Stimulated activated naive CD4-positive, alpha-beta T cell (primary cell): ENCODE data around the gene VAMP5.
"Not testable (repeated sequence)": the region's sequence is repeated elsewhere in the genome, so short reads cannot be mapped to it uniquely, and the experiment has no call there.

Experiments
- DNase-seq, 6 experiments: peaks; one replicate each; lab custom pipeline; 2025; lab: John Stamatoyannopoulos, UW

VAMP5 gene

GRCh38 chr2:85600951-85601770 lies 16.9 kb downstream of the VAMP5 start:
- peak in 1 of 6 experiments; percentile 12 for DNase-seq

GRCh38 chr2:85601771-85602475 lies 17.7 kb downstream of the VAMP5 start:
- peak in 1 of 6 experiments; percentile 38 for DNase-seq

- peak; percentile 62 to 80 (median 74) for DNase-seq
Measured at GRCh38 chr2:85602476-85603234, 18.4 kb downstream of the VAMP5 start, which contains the start of gene TMEM150A. TMEM150A (minus strand) TSS chr2:85602698; CDS start chr2:85601948, 750 bp downstream.

DNA sequence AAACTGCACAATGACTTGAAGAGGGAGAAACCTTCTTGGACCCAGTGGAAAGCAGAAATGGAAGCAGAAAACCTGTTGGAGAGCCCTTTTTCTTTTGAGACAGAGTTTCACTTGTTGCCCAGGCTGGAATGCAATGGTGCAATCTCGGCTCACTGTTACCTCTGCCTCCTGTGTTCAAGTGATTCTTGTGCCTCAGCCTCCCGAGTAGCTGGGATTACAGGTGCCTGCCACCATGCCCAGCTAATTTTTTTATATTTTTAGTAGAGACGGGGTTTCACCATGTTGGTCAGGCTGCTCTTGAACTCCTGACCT lies 19.9 kb downstream of the VAMP5 start:
- DNase-seq = not testable (repeated sequence)

- DNase-seq = no peak
Measured at GRCh38 chr2:85604568-85605339, 20.5 kb downstream of the VAMP5 start.

DNA sequence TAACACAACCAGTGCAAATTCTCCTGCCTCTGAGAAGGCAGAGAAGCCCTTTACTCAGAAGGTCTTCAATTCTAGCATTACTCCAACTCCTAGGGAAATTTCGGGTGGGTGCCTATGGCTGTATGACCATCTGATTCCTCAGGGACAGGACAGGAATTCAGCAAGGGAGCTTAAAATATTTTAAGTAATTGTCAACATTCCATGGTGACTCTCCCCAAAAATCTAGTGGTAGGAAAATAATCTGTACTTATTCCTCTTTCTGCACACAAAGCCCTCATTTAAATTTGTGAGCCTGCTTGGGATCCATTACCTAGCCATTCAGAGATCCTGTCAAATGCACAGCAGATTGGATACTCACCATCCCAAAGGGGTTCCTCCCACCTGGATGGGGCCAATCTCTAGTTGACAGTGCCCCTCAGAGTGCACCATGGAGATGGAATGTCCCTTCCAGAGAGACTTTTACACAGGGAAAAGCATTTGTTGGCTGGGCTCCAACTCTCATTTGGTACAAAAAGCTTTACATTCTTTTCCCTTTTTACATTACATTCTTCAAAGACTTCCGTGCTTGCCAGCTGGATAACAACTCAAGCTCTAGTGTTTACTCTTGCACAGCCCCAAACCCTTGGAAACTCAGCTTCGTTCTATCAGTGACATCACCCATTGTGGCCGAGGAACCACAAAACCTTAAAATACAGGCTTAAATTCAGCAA lies 21.3 kb downstream of the VAMP5 start:
- DNase-seq = no peak

- no peak for DNase-seq
Measured at GRCh38 chr2:85606116-85606455, 21.9 kb downstream of the VAMP5 start.

GRCh38 chr2:85607268-85608215 lies 23.3 kb downstream of the VAMP5 start:
- DNase-seq = no peak

- peak in 1 of 6 experiments; percentile 33 for DNase-seq
Measured at GRCh38 chr2:85611217-85611704, 27.0 kb downstream of the VAMP5 start.

DNA sequence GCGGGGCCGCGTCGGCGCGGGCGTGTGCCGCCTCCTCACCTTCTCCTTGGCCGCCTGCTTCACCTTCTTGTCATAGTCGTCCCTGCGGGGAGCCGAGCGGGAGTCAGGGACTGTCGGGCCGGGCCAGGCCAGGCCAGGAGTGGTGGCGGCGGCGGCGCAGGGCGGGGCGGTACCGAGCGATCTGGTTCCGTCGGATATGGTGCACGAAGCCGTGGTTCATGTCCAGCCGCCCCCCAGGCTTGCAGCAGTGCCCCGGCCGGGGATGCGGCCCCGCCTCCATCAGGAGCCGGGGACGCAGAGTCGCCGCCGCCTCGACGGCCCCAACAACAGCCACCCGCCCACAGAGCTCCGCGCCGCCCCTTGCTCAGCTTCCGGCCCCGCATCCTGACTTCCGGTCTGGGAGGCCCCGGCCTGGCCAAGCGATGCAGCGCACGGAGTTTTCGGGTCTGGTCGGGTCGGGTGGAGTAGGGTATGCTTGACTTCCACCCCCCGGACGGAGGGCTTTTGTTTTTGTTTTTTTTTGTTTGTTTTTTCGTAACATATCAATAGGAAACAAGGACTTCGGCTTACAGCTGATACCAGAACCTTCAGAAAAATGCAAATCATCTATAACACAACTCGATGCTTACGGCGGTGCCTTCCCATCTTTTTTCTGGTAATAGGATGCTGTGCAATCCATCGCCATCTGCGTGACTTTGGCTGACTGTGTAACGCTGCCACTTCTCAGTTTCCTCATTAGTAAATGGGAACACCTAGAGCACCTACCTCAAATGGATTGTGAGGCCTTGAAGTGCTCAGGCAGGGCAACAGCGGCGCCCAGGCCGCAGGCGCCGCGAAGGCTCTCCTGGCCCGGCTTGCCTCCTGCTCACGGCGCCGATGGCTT lies 27.7 kb downstream of the VAMP5 start, which contains the start of gene C2orf68:
C2orf68 (minus strand) TSS at position 362 of the 883 bp plus-strand sequence; CDS start at position 280, 82 bp downstream.
- peak; percentile 60 to 80 (median 72) for DNase-seq

DNA sequence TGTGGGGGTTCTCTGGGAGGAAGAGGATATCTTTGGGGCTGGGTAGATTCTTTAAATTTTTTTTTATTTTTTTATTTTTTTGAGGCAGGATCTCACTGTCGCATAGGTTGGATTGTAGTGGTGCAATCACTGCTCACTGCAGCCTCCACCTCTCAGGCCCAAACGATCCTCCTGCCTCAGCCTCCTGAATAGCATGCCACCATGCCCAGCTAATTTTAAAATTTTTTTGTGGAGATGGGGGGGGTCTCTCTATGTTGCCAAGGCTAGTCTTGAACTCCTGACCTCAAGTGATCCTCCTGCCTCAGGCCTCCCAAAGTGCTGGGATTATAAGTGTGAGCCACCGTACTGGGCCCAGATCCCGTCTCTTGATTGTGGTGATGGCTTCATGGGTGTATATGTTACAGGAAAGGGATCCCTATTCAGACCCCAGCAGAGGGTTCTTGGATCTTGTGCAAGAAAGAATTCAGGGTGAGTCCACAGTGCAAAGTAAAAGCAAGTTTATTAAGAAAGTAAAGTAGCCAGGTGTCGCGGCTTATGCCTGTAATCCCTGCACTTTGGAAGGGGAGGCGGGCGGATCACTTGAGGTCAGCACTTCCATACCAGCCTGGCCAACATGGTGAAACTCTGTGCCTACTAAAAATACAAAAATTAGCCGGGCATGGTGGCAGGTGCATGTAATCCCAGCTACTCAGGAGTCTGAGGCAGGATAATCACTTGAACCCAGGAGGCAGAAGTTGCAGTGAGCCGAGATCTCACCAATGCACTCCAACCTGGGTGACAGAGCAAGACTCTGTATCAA lies 29.7 kb downstream of the VAMP5 start:
- no peak for DNase-seq

GRCh38 chr2:85614757-85615156 lies 30.5 kb downstream of the VAMP5 start:
- DNase-seq = not testable (repeated sequence)

DNA sequence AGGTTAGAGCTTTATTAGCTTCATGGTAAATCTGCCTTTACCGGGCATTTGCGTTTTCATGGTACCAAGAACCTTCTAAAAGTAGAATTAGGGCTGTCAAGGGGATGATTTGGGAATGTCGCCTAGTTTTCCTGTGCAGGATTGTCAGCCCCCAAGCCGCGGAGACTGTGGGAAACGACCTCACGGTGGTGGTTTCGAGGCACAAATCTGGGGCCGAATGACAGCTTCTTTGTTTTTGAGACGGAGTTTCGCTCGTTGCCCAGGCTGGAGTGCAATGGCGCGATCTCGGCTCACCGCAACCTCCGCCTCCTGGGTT lies 31.1 kb downstream of the VAMP5 start:
- DNase-seq = no peak

DNA sequence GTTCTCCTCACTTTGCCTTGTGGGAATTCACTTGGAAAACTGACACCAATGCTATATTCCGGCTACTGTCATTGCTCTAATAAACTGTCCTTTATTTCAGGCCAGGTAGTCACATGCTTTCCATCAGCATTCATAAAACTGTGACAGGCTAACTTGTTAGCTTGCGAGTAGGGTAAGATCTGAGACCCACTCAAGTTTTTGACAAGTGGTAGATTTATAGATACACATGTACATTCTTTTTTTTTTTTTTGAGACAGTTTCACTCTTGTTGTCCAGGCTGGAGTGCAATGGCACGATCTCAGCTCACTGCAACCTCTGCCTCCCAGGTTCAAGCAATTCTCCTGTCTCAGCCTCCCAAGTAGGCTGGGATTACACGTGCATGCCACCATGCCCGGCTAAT lies 33.5 kb downstream of the VAMP5 start:
- not testable (repeated sequence) for DNase-seq

GRCh38 chr2:85619617-85620016 lies 35.4 kb downstream of the VAMP5 start:
- DNase-seq = no peak

GRCh38 chr2:85621338-85621737 lies 37.1 kb downstream of the VAMP5 start:
- DNase-seq = no peak

- no peak for DNase-seq
Measured at GRCh38 chr2:85623991-85624390, 39.8 kb downstream of the VAMP5 start.

DNA sequence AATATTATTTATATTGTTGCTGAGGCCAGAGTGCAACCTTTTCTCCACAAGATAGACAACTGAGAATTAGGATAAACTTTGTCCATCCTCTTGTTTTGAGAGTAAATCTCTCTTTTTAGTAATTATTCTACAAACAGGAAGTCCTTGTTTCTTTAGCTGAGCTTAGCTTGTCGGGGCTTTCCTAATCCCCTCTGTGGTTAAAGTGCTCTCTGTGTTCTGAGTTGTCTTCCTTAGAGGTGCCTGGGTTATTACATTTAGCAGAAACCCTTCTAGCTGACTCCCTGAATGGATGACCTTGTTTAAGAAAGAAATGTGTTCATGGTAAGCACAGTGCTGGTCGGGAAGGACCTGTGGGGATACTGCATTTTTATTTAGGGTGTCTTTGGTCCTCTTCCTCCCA lies 44.4 kb downstream of the VAMP5 start:
- DNase-seq = no peak
